Stimulated activated CD8-positive, alpha-beta memory T cell treated with anti-CD3 and anti-CD28 coated beads, Interleukin-12 subunit alpha, Interleukin-12 subunit beta, amount 100 ng/mL, for 24 hours (primary cell): Measurements from ENCODE around the gene EHMT1.
"Not testable (repeated sequence)": the region's sequence is repeated elsewhere in the genome, so short reads cannot be mapped to it uniquely, and the experiment has no call there.

Experiments used
- DNase-seq: peaks from one replicate; pipeline ENCODE4 v3.0.0-alpha.2; 2020; ENCODE audit errors: extremely low read depth

The EHMT1 gene

DNA sequence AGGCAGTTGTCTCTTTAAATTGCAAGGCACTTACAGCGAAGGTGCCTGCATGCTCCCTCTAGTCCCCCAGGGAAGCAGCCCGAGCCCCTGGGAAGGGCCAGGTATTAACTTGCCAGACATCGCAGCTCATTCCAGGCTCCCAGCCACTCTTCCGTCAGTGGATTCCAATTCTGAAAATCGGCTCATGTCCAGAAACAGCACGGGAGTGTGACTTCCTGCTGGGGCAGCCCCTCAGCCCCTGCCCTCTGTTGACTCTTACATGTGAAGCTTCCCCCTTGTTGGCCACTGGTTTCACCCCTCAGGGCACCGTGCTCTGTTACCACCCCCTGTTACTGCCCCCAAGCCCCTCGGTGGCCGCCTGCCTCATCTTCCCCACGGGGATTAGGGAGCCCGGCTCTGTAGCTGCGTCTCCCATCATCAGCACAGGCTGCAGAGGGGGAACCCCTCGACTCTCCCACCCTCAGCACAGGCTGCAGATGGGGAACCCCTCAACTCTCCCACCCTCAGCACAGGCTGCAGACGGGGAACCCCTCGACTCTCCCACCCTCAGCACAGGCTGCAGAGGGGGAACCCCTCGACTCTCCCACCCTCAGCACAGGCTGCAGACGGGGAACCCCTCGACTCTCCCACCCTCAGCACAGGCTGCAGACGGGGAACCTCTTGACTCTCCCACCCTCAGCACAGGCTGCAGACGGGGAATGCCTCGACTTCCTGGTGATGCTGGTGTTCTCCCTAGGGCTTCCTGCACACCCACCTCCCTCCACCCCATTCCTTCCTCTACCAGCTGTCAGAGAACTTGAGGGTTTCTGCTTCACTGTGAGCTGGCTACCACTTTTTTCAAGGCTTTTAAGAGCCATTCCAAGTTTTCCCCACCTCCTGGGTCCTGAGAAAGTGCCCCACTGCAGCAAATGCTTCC, 247.7 kb downstream of the EHMT1 start:
- DNase-seq, result no peak

GRCh38 chr9:137870432-137870831, 251.6 kb downstream of the EHMT1 start:
- no peak for DNase-seq

GRCh38 chr9:137872296-137872695, 253.5 kb downstream of the EHMT1 start:
- DNase-seq, result no peak

DNA sequence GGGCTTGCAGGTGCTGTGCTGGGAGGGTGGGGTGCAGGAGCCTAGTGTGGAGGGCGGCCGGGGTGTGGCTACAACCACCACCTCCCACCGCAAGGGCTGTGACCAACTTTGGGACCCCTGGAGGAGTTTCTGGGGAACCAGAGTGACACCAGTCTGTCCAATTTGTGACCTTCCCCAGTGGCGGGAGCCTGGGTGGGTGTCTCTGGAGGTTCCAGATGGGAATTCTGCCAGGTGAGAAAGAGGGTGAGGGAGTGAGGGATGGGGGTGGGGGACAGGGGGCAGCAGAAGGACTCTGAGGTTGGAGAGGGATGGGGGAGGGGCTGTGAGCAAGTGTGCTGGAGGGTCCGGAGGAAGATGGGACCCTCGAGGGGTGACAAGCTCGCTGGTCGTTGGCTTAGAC, 254.6 kb downstream of the EHMT1 start:
- DNase-seq, result no peak

DNA sequence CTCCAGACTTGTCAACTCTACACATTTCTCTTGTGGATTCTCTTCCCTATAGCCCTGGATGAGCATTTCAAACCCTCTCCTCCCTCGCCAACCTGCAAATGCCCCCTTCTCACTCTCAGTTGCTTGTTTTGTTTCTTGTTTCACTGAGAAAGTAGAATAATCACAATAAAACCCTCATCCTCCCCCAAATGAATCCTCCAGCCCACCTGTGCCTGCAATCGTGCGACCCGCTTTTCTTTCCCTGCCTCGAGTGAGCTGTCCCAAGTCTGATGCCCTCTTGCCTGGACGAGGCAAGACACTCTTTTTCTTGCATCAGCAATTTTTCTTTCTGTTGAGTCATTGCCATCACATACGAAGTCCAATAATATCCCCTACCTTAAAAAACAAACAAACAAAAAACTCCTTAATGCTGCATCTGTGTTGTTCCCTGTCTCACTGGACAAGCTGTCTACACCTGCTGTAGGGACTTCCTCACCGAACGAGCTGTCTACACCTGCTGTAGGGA, 255.1 kb downstream of the EHMT1 start:
- DNase-seq, result no peak

- no peak for DNase-seq
Observed at GRCh38 chr9:137875354-137875753, 256.5 kb downstream of the EHMT1 start.

DNA sequence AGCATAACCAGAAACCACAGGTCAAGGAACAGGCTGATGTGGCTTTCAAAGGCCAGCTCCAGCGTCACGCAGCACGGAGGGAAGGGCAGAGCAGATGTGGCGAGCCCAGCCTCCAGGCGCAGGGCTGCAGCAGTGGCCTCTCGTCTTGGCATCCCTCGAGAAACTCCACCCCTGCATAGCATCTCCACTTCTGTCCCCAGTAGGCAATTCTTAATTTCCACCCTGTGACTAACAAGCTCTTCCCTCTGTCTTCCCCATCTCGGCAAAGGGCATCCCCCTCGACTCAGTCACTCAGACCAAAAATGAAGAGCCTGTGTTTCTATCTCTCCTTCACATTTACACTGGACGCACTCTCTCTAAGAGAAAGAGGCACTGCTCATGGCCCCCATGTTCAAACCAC, 257.0 kb downstream of the EHMT1 start:
- DNase-seq, result no peak

- DNase-seq, result no peak
Observed at GRCh38 chr9:137876269-137876668, 257.5 kb downstream of the EHMT1 start.

- no peak for DNase-seq
Observed at GRCh38 chr9:137876781-137877386, 258.1 kb downstream of the EHMT1 start.

DNA sequence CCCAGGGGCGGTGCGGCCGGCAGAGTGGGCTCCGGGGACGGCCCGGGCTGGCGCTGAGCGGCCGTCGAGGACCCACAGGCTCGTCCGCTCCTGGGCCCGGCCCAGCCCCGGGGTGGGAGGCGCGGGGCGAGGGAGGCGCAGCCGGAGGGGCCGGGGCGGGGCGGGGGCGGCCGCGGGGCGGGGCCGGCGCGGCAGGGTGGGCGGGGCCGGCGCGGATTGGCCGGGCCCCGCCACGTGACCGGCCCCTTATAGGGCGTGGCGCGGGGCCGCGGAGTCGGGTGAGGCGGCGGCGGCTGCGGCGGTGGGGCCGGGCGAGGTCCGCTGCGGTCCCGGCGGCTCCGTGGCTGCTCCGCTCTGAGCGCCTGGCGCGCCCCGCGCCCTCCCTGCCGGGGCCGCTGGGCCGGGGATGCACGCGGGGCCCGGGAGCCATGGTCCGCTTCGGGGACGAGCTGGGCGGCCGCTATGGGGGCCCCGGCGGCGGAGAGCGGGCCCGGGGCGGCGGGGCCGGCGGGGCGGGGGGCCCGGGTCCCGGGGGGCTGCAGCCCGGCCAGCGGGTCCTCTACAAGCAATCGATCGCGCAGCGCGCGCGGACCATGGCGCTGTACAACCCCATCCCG, 258.8 kb downstream of the EHMT1 start, which contains the start of gene CACNA1B:
CACNA1B (plus strand) TSS at position 277 of the 617 bp plus-strand sequence; CDS start at position 429, 152 bp downstream.
- not testable (repeated sequence) for DNase-seq

DNA sequence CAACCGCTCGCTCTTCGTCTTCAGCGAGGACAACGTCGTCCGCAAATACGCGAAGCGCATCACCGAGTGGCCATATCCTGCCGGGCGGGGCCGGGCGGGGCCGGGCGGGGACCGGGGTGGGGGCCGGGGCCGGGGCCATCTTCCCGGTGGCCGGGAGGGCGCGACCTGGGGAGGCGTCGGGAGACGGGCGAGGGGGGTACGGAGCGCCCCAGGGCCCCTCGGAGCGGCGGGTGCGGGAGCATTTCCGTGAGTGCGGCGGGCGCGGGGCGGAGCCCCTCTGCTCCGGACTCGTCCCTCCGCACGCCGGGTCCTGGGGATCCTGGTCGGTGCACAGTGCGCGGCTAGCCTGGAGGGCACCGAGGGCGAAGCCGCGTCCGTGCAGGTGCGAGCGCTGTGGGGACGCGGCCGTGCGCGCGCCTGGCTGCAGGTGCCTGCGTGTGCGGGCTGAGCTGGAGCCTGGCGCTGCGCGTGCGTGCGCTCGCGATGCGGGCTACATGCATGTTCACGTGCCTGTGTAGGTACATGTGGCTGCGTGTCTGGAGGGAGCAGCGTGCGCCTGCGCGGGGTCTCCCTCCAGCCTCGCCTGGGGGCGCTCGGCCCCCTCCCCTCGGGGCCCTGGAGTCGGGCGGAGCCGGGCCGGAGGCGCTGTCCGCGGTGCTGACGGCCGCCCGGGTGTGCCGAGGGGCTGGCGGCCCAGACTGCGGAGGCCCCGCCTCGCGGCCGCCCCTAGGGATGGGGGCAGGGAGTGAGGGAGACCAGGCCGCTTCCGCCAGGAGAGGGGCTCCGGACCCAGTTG, 259.5 kb downstream of the EHMT1 start:
- no peak for DNase-seq

- DNase-seq, result no peak
Observed at GRCh38 chr9:137879052-137879451, 260.2 kb downstream of the EHMT1 start.

GRCh38 chr9:137879566-137880150, 260.9 kb downstream of the EHMT1 start:
- no peak for DNase-seq

GRCh38 chr9:137880160-137880975, 261.6 kb downstream of the EHMT1 start:
- DNase-seq, result no peak

- DNase-seq, result no peak
Observed at GRCh38 chr9:137880976-137881530, 262.2 kb downstream of the EHMT1 start.

DNA sequence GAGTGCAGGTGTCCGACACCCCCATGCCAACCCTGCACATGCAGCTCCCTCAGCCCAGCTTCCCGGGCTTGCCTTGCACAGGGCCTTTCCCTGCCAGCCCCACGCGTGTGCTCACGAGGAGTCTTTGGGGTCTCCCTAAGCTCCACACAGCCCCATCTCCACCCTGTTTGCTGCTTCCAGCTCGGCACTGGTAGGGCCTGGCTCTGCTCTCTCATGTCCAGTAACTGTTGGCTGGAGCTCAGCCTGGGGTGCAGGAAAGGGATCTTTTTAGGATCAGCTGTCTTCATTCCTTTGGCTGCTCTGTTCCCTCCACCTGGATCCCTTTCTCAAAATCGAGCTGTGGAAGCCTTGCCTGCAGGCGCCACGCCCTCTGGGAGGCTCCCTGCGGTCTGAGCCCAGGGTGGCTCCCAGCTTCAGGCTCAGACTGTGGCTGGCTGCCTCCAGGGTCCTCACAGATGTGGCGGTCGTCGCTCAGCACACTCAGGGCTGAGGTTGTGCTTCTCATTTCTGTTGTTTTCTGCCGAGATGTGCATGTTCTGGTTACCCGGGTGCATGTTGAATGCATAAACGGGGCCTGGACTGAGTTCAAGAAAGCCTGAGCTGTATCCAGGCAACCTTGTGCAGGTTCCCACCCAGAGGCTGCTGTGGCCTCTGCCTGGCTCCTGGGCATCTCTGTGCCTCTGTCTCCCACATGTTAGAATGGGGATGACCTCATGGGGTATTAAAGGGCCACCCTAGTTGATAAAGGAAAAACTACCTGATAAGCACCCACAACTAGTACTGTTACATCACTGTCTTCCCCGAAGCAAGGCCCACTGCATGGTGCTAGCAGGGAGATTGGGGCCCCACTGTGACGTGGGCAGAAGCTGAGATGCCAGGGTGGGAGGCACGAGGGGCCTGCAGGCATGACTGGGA, 263.0 kb downstream of the EHMT1 start:
- DNase-seq, result no peak

DNA sequence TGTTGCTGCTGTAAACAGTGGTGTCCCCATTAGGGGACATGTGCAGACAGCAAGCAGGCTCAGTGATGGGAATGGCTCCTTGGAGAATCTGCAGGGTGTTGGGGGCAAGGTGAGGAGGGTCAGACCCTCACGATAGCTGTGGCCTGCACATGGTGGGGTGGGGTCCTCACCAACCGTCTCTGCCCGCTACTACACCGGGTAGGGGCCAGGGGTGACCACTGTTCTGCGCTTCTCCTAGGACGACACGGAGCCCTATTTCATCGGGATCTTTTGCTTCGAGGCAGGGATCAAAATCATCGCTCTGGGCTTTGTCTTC, 263.7 kb downstream of the EHMT1 start:
- DNase-seq, result no peak

GRCh38 chr9:137883977-137884376, 265.2 kb downstream of the EHMT1 start:
- not testable (repeated sequence) for DNase-seq

GRCh38 chr9:137884547-137884946, 265.7 kb downstream of the EHMT1 start:
- DNase-seq, result not testable (repeated sequence)
